Prostate gland (tissue), 2 donors: Measurements from ENCODE around the gene PA2G4.

ENCODE experiments used
- POLR2A ChIP-seq: fragments of 450-650 bp; IDR thresholded peaks from one replicate; pipeline ENCODE4 v1.6.1; 2016; ENCODE audit warnings: antibody characterized with exemption, mild to moderate bottlenecking
- POLR2AphosphoS5 ChIP-seq: sonication (generic); formaldehyde crosslinking; IDR thresholded peaks from one replicate; pipeline ENCODE4 v1.6.1; 2017; ENCODE audit warnings: antibody characterized with exemption
- TF ChIP-seq, protein P1 (sequence below), 4 experiments: fragments of 200-600 bp in 2 of 4; fragments of 450-650 bp in 2 of 4; sonication (generic) in 2 of 4; IDR thresholded peaks; 1 replicate in 3 of 4; 2 replicates in 1 of 4; pipeline ENCODE4 v1.5.1; 2016 to 2019; ENCODE audit warnings: antibody characterized with exemption in 4 of 4, mild to moderate bottlenecking in 2 of 4, moderate library complexity in 2 of 4

GRCh38 chr12:56087220-56087619, 17.1 kb upstream of the PA2G4 start:
- TF ChIP-seq, protein P1, sequence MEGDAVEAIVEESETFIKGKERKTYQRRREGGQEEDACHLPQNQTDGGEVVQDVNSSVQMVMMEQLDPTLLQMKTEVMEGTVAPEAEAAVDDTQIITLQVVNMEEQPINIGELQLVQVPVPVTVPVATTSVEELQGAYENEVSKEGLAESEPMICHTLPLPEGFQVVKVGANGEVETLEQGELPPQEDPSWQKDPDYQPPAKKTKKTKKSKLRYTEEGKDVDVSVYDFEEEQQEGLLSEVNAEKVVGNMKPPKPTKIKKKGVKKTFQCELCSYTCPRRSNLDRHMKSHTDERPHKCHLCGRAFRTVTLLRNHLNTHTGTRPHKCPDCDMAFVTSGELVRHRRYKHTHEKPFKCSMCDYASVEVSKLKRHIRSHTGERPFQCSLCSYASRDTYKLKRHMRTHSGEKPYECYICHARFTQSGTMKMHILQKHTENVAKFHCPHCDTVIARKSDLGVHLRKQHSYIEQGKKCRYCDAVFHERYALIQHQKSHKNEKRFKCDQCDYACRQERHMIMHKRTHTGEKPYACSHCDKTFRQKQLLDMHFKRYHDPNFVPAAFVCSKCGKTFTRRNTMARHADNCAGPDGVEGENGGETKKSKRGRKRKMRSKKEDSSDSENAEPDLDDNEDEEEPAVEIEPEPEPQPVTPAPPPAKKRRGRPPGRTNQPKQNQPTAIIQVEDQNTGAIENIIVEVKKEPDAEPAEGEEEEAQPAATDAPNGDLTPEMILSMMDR (IDR thresholded peaks at IDR 0.05), result no peak
- peak; percentile 57 for TF ChIP-seq POLR2AphosphoS5
- no peak for TF ChIP-seq POLR2A
